ENCODE data around the gene KRT73. TPM values are rescaled to one million over a fixed set of nuclear protein-coding genes. Genes with fewer than 3 reads are reported as not detected.
A peak's percentile ranks its signal among the peaks of the same experiment; 100 is the strongest.

KRT73 gene
- total and polyA plus RNA-seq, 8 donors, result 0.06 to 0.34 (median 0.20) TPM; not detected in 2

DNA sequence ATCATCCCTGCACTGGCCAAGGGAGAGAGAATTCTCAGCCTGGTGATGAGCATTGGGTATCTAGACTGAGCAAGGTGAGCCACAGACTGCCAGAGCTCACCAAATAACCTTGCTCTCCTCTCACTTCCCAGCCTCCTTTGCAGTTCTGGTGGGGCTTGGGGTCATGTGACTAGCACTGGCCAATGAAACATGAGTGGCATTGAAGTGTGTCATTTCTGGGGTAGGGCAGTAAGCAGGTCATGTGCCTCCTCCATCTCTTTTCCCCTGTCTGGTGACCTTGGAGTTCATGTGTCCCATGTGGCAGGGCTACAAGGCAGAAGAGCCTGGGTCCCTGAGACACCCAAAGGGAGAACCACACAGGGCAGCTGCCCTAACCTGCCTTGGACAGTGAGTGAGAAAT lies 13.5 kb downstream of the KRT73 start:
- ATAC-seq (no peak), DNase-seq (no peak)
- H3K27me3 ChIP-seq, result peaks cover 23 to 74% of the 10 kb centered on the region in 2 donors
- TF ChIP-seq, protein P1, sequence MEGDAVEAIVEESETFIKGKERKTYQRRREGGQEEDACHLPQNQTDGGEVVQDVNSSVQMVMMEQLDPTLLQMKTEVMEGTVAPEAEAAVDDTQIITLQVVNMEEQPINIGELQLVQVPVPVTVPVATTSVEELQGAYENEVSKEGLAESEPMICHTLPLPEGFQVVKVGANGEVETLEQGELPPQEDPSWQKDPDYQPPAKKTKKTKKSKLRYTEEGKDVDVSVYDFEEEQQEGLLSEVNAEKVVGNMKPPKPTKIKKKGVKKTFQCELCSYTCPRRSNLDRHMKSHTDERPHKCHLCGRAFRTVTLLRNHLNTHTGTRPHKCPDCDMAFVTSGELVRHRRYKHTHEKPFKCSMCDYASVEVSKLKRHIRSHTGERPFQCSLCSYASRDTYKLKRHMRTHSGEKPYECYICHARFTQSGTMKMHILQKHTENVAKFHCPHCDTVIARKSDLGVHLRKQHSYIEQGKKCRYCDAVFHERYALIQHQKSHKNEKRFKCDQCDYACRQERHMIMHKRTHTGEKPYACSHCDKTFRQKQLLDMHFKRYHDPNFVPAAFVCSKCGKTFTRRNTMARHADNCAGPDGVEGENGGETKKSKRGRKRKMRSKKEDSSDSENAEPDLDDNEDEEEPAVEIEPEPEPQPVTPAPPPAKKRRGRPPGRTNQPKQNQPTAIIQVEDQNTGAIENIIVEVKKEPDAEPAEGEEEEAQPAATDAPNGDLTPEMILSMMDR (IDR thresholded peaks at IDR 0.05), result no peak
- intact Hi-C loops (cut with DNase I), result no loop called here
- H3K9me3 ChIP-seq, result no peaks in the 10 kb centered on the region
- no peak overlapping the region for H3K4me3 ChIP-seq
- H3K4me1 ChIP-seq, result no peaks in the 10 kb centered on the region
- no peak overlapping the region for H3K27ac ChIP-seq
- H3K36me3 ChIP-seq, result no peaks in the 10 kb centered on the region

DNA sequence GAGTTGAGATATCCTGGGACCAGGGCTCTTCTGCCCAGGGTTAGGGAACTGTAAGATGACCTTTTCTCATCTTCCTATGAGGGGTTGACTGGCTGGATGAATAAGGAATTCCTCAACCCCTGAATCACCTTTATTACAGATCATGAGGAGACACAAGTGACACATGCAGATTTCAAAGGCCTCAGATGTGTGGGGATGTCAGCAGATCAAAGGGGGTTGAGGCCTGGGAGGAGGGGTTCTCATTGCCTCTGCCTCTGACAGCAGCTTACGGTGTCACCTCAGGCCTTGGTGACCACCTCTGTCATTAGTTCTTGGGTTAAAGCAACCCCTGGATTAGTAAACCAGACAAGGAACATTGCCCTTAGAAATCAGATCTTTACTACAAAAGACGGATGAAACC lies 15.0 kb downstream of the KRT73 start:
- intact Hi-C loops (cut with DNase I), result no loop called here
- no peak overlapping the region for H3K27ac ChIP-seq
- TF ChIP-seq, protein P1 (IDR thresholded peaks at IDR 0.05), result no peak
- no peaks in the 10 kb centered on the region for H3K9me3 ChIP-seq
- DNase-seq (no peak), ATAC-seq (no peak)
- H3K4me3 ChIP-seq, result no peak overlapping the region
- H3K36me3 ChIP-seq, result no peaks in the 10 kb centered on the region
- peaks cover 27 to 74% of the 10 kb centered on the region in 2 donors for H3K27me3 ChIP-seq
- H3K4me1 ChIP-seq, result no peaks in the 10 kb centered on the region

GRCh38 chr12:52602552-52602951 lies 15.8 kb downstream of the KRT73 start:
- ATAC-seq, result no peak
- no peak overlapping the region for H3K4me3 ChIP-seq
- peaks cover 27 to 74% of the 10 kb centered on the region in 2 donors for H3K27me3 ChIP-seq
- no peaks in the 10 kb centered on the region for H3K9me3 ChIP-seq
- H3K27ac ChIP-seq, result no peak overlapping the region
- TF ChIP-seq, protein P1 (IDR thresholded peaks at IDR 0.05), result no peak
- no peaks in the 10 kb centered on the region for H3K4me1 ChIP-seq
- H3K36me3 ChIP-seq, result no peaks in the 10 kb centered on the region
- intact Hi-C loops (cut with DNase I), result no loop called here
- DNase-seq, result no peak

- no peak for ATAC-seq
- H3K27me3 ChIP-seq, result peaks cover 27 to 77% of the 10 kb centered on the region in 2 donors
Observed at GRCh38 chr12:52601671-52602070, 16.7 kb downstream of the KRT73 start.

GRCh38 chr12:52600941-52601481 lies 17.3 kb downstream of the KRT73 start, which contains the start of gene KRT72:
TSS of gene KRT72 (minus strand) at chr12:52601463. CDS start at chr12:52601452, 11 bp downstream.
- Histone ChIP-seq H3K4me3 (no peak within 1 kb of the TSS), H3K9me3 (no peaks in the 10 kb centered on the region), H3K27ac (no peak within 1 kb of the TSS), H3K27me3 (peaks cover 27 to 80% of the 10 kb centered on the region in 2 donors), H3K4me1 (no peaks in the 10 kb centered on the region), H3K36me3 (no peaks in the 10 kb centered on the region)
- ATAC-seq (no peak), DNase-seq (peak in 1 of 4 donors; percentile 73)
- TF ChIP-seq, protein P1 (IDR thresholded peaks at IDR 0.05), result no peak
- intact Hi-C loops (cut with DNase I), result no loop called here

More at GRCh38 chr12:52601671-52602070, 16.7 kb downstream of the KRT73 start:
- no peak overlapping the region for H3K4me3 ChIP-seq
- DNase-seq, result no peak
- H3K9me3 ChIP-seq, result no peaks in the 10 kb centered on the region
- no peaks in the 10 kb centered on the region for H3K36me3 ChIP-seq
- intact Hi-C loops (cut with DNase I), result no loop called here
- H3K4me1 ChIP-seq, result no peaks in the 10 kb centered on the region
- H3K27ac ChIP-seq, result no peak overlapping the region
- TF ChIP-seq, protein P1 (IDR thresholded peaks at IDR 0.05), result no peak
